HEK293 (cell line): Measurements from ENCODE around the gene GHRH.

Experiments
- CTCF ChIA-PET: fragments of 350-600 bp; formaldehyde crosslinking; extraction: SDS; loops from one replicate; lab custom pipeline; 2021; ENCODE audit warnings: antibody characterized with exemption; lab: Yijun Ruan, JAX
- POLR2A ChIA-PET: fragments of 300-600 bp; formaldehyde crosslinking; extraction: SDS; loops from one replicate; lab custom pipeline; 2020; ENCODE audit warnings: antibody characterized with exemption, inconsistent platforms; lab: Yijun Ruan, JAX
- H3K27ac ChIP-seq: fragments of 200-500 bp; sonication (Bioruptor generic); 2 replicates; pipeline ENCODE4 v1.5.1; 2014; ENCODE audit warnings: low read depth, low read length, control low read depth, inconsistent platforms; ENCODE audit errors: extremely low read depth
- H3K36me3 ChIP-seq, 2 experiments: fragments of 200-500 bp in 1 of 2; sonication (Bioruptor generic) in 1 of 2; 1 replicate in 1 of 2; 2 replicates in 1 of 2; pipeline ENCODE4 v1.5.1; 2014 to 2017; ENCODE audit warnings: inconsistent platforms in 2 of 2, low read length in 2 of 2; ENCODE audit not compliant: control insufficient read depth in 2 of 2, insufficient read depth in 1 of 2
- H3K4me1 ChIP-seq: fragments of 200-500 bp; sonication (Bioruptor generic); 2 replicates; pipeline ENCODE4 v1.5.1; 2014; ENCODE audit warnings: mild to moderate bottlenecking, low read length, inconsistent platforms; ENCODE audit not compliant: control insufficient read depth, insufficient read depth
- H3K4me3 ChIP-seq: 2 replicates; pipeline ENCODE4 v1.5.1; 2011; ENCODE audit warnings: low read depth, mild to moderate bottlenecking, control low read depth, low read length, moderate library complexity
- H3K9me3 ChIP-seq: fragments of 200-500 bp; sonication (Bioruptor generic); 2 replicates; pipeline ENCODE4 v1.5.1; 2014; ENCODE audit warnings: low read depth, low read length, inconsistent platforms; ENCODE audit not compliant: control insufficient read depth, insufficient read depth
- BCL11A ChIP-seq: fragments of 450-650 bp; formaldehyde crosslinking; IDR thresholded peaks from 2 replicates; pipeline ENCODE4 v1.5.1; 2016; ENCODE audit warnings: low read depth, missing biosample characterization, missing genetic modification characterization
- FEZF1 ChIP-seq: fragments of 450-650 bp; formaldehyde crosslinking; IDR thresholded peaks from 2 replicates; pipeline ENCODE4 v1.5.1; 2016; ENCODE audit warnings: missing biosample characterization, missing genetic modification characterization
- OVOL3 ChIP-seq: fragments of 450-650 bp; formaldehyde crosslinking; IDR thresholded peaks from 2 replicates; pipeline ENCODE4 v1.5.1; 2016; ENCODE audit warnings: missing biosample characterization, missing genetic modification characterization
- RBAK ChIP-seq: fragments of 450-650 bp; formaldehyde crosslinking; IDR thresholded peaks from 2 replicates; pipeline ENCODE4 v1.5.1; 2016; ENCODE audit warnings: missing biosample characterization, missing genetic modification characterization
- SP3 ChIP-seq: fragments of 450-650 bp; formaldehyde crosslinking; IDR thresholded peaks from 2 replicates; pipeline ENCODE4 v1.5.1; 2016; ENCODE audit warnings: missing biosample characterization, missing genetic modification characterization
- ZBTB21 ChIP-seq: fragments of 450-650 bp; formaldehyde crosslinking; IDR thresholded peaks from 2 replicates; pipeline ENCODE4 v1.5.1; 2017; ENCODE audit warnings: missing biosample characterization, missing genetic modification characterization
- ZBTB8A ChIP-seq: fragments of 450-650 bp; formaldehyde crosslinking; IDR thresholded peaks from 2 replicates; pipeline ENCODE4 v1.5.1; 2016; ENCODE audit warnings: missing biosample characterization, missing genetic modification characterization
- ZFP69B ChIP-seq: fragments of 450-650 bp; formaldehyde crosslinking; IDR thresholded peaks from 2 replicates; pipeline ENCODE4 v1.5.1; 2016; ENCODE audit warnings: missing biosample characterization, missing genetic modification characterization
- ZIC2 ChIP-seq: fragments of 450-650 bp; formaldehyde crosslinking; IDR thresholded peaks from 2 replicates; pipeline ENCODE4 v1.5.1; 2016; ENCODE audit warnings: missing biosample characterization, missing genetic modification characterization
- ZNF157 ChIP-seq: fragments of 450-650 bp; formaldehyde crosslinking; IDR thresholded peaks from 2 replicates; pipeline ENCODE4 v1.5.1; 2016; ENCODE audit warnings: missing biosample characterization, missing genetic modification characterization
- ZNF214 ChIP-seq: fragments of 450-650 bp; formaldehyde crosslinking; IDR thresholded peaks from 2 replicates; pipeline ENCODE4 v1.5.1; 2017; ENCODE audit warnings: missing biosample characterization, mild to moderate bottlenecking, missing genetic modification characterization, borderline replicate concordance
- ZNF221 ChIP-seq: fragments of 450-650 bp; formaldehyde crosslinking; IDR thresholded peaks from 2 replicates; pipeline ENCODE4 v1.5.1; 2017; ENCODE audit warnings: missing biosample characterization, missing genetic modification characterization, borderline replicate concordance
- ZNF239 ChIP-seq: fragments of 450-650 bp; formaldehyde crosslinking; IDR thresholded peaks from 2 replicates; pipeline ENCODE4 v1.5.1; 2016; ENCODE audit warnings: missing biosample characterization, missing genetic modification characterization
- ZNF248 ChIP-seq: fragments of 450-650 bp; formaldehyde crosslinking; IDR thresholded peaks from 2 replicates; pipeline ENCODE4 v1.5.1; 2017; ENCODE audit warnings: missing biosample characterization, missing genetic modification characterization
- ZNF302 ChIP-seq: fragments of 450-650 bp; formaldehyde crosslinking; IDR thresholded peaks from 2 replicates; pipeline ENCODE4 v1.5.1; 2016; ENCODE audit warnings: missing biosample characterization, missing genetic modification characterization, low read depth
- ZNF76 ChIP-seq: fragments of 450-650 bp; formaldehyde crosslinking; IDR thresholded peaks from 2 replicates; pipeline ENCODE4; 2016; ENCODE audit warnings: low read depth, missing biosample characterization, missing genetic modification characterization, borderline replicate concordance
- TF ChIP-seq, protein P1 (sequence below): fragments of 450-650 bp; formaldehyde crosslinking; IDR thresholded peaks from 2 replicates; pipeline ENCODE4 v1.5.1; 2016; ENCODE audit warnings: missing biosample characterization, missing genetic modification characterization, borderline replicate concordance
- TF ChIP-seq, protein P2 (sequence below): fragments of 450-650 bp; formaldehyde crosslinking; IDR thresholded peaks from 2 replicates; pipeline ENCODE4 v1.5.1; 2016; ENCODE audit warnings: missing biosample characterization, missing genetic modification characterization
- TF ChIP-seq, protein P3 (sequence below): fragments of 450-650 bp; formaldehyde crosslinking; IDR thresholded peaks from 2 replicates; pipeline ENCODE4 v1.5.1; 2016; ENCODE audit warnings: missing biosample characterization, missing genetic modification characterization, low read depth
- TF ChIP-seq, protein P4 (sequence below): fragments of 450-650 bp; formaldehyde crosslinking; IDR thresholded peaks from 2 replicates; pipeline ENCODE4 v1.5.1; 2017; ENCODE audit warnings: missing biosample characterization, missing genetic modification characterization
- TF ChIP-seq, protein P5 (sequence below): fragments of 450-650 bp; formaldehyde crosslinking; IDR thresholded peaks from 2 replicates; pipeline ENCODE4 v1.5.1; 2016; ENCODE audit warnings: missing biosample characterization, missing genetic modification characterization
- TF ChIP-seq, protein P6 (sequence below): fragments of 450-650 bp; formaldehyde crosslinking; IDR thresholded peaks from 2 replicates; pipeline ENCODE4 v1.5.1; 2016; ENCODE audit warnings: missing biosample characterization, missing genetic modification characterization

GHRH gene

DNA sequence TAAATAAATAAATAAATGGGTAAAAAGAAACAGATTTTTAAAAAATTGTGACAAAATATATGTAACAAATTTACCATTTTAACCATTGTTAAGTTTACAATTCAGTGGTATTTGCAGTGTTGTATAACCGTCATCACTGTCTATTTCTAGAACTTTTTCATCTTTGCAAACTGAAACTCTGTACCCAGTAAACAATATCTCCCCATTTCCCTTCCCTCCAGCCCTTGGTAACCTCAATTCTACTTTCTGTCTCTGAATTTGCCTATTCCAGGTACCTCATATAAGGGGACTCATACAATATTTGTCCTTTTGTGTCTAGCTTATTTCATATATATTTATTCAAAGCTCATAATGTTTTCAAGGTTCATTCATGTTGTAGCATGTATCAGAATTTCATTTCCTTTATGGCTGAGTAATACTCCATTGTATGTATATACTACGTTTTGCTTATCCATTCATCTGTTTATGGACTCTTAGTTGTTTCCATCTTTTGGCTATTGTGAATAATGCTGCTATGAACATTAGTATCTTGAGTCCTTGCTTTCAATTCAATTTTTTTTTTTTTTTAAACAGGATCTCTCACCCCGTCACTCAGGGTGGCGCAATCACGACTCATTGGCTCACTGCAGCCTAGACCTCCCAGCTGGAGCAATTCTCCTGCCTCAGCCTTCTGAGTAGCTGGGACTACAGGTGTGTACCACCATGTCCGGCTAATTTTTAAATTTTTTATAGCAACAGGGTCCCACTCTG lies 36.8 kb upstream of the GHRH start (continued):
- no peak for TF ChIP-seq ZFP69B (tag by site-specific recombination)
- TF ChIP-seq, protein P1, sequence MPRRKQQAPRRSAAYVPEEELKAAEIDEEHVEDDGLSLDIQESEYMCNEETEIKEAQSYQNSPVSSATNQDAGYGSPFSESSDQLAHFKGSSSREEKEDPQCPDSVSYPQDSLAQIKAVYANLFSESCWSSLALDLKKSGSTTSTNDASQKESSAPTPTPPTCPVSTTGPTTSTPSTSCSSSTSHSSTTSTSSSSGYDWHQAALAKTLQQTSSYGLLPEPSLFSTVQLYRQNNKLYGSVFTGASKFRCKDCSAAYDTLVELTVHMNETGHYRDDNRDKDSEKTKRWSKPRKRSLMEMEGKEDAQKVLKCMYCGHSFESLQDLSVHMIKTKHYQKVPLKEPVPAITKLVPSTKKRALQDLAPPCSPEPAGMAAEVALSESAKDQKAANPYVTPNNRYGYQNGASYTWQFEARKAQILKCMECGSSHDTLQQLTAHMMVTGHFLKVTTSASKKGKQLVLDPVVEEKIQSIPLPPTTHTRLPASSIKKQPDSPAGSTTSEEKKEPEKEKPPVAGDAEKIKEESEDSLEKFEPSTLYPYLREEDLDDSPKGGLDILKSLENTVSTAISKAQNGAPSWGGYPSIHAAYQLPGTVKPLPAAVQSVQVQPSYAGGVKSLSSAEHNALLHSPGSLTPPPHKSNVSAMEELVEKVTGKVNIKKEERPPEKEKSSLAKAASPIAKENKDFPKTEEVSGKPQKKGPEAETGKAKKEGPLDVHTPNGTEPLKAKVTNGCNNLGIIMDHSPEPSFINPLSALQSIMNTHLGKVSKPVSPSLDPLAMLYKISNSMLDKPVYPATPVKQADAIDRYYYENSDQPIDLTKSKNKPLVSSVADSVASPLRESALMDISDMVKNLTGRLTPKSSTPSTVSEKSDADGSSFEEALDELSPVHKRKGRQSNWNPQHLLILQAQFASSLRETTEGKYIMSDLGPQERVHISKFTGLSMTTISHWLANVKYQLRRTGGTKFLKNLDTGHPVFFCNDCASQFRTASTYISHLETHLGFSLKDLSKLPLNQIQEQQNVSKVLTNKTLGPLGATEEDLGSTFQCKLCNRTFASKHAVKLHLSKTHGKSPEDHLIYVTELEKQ: no peak
- no peak for TF ChIP-seq ZNF248 (tag by site-specific recombination)
- TF ChIP-seq ZNF221 (tag by site-specific recombination): no peak
- TF ChIP-seq, protein P2, sequence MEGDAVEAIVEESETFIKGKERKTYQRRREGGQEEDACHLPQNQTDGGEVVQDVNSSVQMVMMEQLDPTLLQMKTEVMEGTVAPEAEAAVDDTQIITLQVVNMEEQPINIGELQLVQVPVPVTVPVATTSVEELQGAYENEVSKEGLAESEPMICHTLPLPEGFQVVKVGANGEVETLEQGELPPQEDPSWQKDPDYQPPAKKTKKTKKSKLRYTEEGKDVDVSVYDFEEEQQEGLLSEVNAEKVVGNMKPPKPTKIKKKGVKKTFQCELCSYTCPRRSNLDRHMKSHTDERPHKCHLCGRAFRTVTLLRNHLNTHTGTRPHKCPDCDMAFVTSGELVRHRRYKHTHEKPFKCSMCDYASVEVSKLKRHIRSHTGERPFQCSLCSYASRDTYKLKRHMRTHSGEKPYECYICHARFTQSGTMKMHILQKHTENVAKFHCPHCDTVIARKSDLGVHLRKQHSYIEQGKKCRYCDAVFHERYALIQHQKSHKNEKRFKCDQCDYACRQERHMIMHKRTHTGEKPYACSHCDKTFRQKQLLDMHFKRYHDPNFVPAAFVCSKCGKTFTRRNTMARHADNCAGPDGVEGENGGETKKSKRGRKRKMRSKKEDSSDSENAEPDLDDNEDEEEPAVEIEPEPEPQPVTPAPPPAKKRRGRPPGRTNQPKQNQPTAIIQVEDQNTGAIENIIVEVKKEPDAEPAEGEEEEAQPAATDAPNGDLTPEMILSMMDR (tag by site-specific recombination): no peak

DNA sequence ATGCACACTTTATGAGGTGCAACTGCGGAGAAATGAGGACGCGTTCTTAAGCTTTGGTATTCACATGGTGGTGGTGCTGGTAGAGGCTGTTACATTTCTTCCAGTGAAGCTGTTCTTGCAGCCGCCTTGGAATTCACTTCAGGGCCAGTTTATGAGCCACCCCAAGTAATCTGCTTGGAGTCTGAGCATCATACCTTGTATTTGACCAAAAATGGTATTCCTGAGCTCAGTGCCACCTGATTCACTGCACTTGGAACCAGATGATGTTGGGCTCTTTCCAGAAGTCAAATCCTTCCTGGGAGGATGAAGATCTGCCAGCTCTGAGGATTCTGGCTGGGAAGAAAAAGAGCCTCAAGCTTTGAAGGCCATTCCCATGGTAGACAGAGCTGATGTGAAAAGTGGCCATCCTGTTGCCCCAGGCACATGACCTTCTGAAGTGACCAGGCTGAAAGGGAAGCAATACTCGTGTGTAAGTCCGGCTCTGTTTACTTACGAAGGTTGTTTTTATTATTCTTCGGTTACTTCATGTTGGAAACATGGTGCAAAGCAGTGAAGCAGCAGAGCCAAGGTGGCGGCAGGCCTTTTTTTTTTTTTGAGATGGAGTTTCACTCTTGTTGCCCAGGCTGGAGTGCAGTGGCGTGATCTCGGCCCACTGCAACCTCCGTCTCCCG lies 35.6 kb upstream of the GHRH start:
- H3K4me3 ChIP-seq: no peak overlapping the region
- no peak overlapping the region for H3K27ac ChIP-seq
- H3K36me3 ChIP-seq: peaks cover 6 to 48% of the 10 kb centered on the region in 2 experiments
- POLR2A ChIA-PET: no interaction called here
- TF ChIP-seq ZNF302 (tag by site-specific recombination) (no peak), ZNF76 (tag by site-specific recombination) (no peak), ZNF214 (tag by site-specific recombination) (no peak), ZNF239 (tag by site-specific recombination) (no peak), SP3 (tag by site-specific recombination) (no peak), BCL11A (no peak), ZIC2 (no peak), ZNF157 (tag by site-specific recombination) (no peak), OVOL3 (tag by site-specific recombination) (no peak), RBAK (tag by site-specific recombination) (no peak), ZBTB8A (no peak), ZBTB21 (tag by site-specific recombination) (no peak), FEZF1 (no peak)
- TF ChIP-seq, protein P3, sequence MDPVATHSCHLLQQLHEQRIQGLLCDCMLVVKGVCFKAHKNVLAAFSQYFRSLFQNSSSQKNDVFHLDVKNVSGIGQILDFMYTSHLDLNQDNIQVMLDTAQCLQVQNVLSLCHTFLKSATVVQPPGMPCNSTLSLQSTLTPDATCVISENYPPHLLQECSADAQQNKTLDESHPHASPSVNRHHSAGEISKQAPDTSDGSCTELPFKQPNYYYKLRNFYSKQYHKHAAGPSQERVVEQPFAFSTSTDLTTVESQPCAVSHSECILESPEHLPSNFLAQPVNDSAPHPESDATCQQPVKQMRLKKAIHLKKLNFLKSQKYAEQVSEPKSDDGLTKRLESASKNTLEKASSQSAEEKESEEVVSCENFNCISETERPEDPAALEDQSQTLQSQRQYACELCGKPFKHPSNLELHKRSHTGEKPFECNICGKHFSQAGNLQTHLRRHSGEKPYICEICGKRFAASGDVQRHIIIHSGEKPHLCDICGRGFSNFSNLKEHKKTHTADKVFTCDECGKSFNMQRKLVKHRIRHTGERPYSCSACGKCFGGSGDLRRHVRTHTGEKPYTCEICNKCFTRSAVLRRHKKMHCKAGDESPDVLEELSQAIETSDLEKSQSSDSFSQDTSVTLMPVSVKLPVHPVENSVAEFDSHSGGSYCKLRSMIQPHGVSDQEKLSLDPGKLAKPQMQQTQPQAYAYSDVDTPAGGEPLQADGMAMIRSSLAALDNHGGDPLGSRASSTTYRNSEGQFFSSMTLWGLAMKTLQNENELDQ (tag by site-specific recombination): no peak
- TF ChIP-seq, protein P4, sequence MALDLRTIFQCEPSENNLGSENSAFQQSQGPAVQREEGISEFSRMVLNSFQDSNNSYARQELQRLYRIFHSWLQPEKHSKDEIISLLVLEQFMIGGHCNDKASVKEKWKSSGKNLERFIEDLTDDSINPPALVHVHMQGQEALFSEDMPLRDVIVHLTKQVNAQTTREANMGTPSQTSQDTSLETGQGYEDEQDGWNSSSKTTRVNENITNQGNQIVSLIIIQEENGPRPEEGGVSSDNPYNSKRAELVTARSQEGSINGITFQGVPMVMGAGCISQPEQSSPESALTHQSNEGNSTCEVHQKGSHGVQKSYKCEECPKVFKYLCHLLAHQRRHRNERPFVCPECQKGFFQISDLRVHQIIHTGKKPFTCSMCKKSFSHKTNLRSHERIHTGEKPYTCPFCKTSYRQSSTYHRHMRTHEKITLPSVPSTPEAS: no peak
- TF ChIP-seq, protein P5, sequence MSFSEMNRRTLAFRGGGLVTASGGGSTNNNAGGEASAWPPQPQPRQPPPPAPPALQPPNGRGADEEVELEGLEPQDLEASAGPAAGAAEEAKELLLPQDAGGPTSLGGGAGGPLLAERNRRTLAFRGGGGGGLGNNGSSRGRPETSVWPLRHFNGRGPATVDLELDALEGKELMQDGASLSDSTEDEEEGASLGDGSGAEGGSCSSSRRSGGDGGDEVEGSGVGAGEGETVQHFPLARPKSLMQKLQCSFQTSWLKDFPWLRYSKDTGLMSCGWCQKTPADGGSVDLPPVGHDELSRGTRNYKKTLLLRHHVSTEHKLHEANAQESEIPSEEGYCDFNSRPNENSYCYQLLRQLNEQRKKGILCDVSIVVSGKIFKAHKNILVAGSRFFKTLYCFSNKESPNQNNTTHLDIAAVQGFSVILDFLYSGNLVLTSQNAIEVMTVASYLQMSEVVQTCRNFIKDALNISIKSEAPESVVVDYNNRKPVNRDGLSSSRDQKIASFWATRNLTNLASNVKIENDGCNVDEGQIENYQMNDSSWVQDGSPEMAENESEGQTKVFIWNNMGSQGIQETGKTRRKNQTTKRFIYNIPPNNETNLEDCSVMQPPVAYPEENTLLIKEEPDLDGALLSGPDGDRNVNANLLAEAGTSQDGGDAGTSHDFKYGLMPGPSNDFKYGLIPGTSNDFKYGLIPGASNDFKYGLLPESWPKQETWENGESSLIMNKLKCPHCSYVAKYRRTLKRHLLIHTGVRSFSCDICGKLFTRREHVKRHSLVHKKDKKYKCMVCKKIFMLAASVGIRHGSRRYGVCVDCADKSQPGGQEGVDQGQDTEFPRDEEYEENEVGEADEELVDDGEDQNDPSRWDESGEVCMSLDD: no peak
- TF ChIP-seq, protein P6, sequence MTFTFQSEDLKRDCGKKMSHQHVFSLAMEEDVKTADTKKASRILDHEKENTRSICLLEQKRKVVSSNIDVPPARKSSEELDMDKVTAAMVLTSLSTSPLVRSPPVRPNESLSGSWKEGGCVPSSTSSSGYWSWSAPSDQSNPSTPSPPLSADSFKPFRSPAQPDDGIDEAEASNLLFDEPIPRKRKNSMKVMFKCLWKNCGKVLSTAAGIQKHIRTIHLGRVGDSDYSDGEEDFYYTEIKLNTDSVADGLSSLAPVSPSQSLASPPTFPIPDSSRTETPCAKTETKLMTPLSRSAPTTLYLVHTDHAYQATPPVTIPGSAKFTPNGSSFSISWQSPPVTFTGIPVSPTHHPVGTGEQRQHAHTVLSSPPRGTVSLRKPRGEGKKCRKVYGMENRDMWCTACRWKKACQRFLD (tag by site-specific recombination): no peak
- TF ChIP-seq, all 188 proteins: peak for 0
- peaks cover 2% of the 10 kb centered on the region; the same call in 1 of the 2 replicates for H3K4me1 ChIP-seq
- no peaks in the 10 kb centered on the region for H3K9me3 ChIP-seq
- CTCF ChIA-PET: no interaction called here
